Subcutaneous abdominal adipose tissue (tissue), 5 donors: ENCODE measurements around the gene TDRD1.

Experiments
- H3K27ac ChIP-seq: one replicate; pipeline ENCODE4 v1.7.0; 2013; ENCODE audit warnings: low read depth, mild to moderate bottlenecking, inconsistent platforms, low read length, moderate library complexity
- H3K27me3 ChIP-seq, 5 donors: one replicate each; pipeline ENCODE4 v1.7.0; 2013; ENCODE audit warnings: low read length in 5 of 5, inconsistent platforms in 1 of 5; ENCODE audit not compliant: control insufficient read depth in 5 of 5, insufficient read depth in 4 of 5
- H3K36me3 ChIP-seq, 5 donors: one replicate each; pipeline ENCODE4 v1.7.0; 2013; ENCODE audit warnings: low read length in 5 of 5; ENCODE audit not compliant: control insufficient read depth in 5 of 5, insufficient read depth in 5 of 5
- H3K4me1 ChIP-seq, 5 donors: one replicate each; pipeline ENCODE4 v1.7.0; 2013; ENCODE audit warnings: low read length in 5 of 5, mild to moderate bottlenecking in 3 of 5, moderate library complexity in 1 of 5; ENCODE audit not compliant: control insufficient read depth in 5 of 5, insufficient read depth in 5 of 5
- H3K4me3 ChIP-seq, 5 donors: one replicate each; pipeline ENCODE4 v1.7.0; 2013; ENCODE audit warnings: low read length in 5 of 5, low read depth in 1 of 5
- H3K9ac ChIP-seq, 5 donors: one replicate each; pipeline ENCODE4 v1.7.0; 2013; ENCODE audit warnings: low read length in 5 of 5, mild to moderate bottlenecking in 4 of 5, moderate library complexity in 3 of 5
- H3K9me3 ChIP-seq, 5 donors: one replicate each; pipeline ENCODE4 v1.7.0; 2013; ENCODE audit warnings: low read length in 5 of 5; ENCODE audit not compliant: control insufficient read depth in 5 of 5
- donor health status: healthy.
- donor health status: healthy.
- donor health status: healthy.
- donor health status: healthy.
- donor health status: healthy.

The TDRD1 gene

DNA sequence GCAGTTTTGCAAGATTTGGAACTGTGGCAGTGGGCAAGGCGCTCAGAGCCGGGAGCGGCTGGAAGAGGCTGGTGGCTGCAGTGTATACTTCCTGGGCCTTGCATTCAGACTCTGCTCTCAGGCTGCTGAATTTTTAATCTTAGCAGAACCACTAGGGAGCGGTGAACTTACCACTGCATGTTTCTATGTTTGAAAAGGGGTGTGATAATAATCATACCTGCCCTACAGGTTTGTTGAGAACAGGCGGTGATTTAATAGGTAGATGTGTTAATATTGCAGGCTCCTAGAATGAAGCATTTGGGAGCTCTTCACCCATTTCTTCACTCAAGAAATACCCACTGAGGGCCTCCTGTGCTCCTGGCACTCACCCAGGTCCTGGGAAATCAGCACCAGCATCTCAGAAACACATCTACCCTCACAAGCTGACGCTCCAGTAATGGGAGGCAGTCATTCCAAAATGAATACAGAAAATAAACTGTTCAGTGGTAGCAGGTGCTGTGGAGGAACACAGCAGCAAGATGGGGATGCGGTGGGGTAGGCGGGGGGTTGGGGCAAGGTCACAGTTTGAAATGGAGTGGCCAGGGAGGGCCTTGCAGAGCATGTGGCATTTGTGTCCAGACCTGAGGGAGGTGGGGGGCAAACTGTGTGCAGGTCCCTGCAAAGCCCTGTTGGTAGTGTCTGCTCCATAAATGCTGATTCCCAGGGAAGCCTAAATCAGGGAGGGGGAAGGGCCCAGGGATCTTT lies 100.9 kb downstream of the TDRD1 start:
- Histone ChIP-seq H3K27me3 (peaks cover 0 to 6% (median 3%) of the 10 kb centered on the region in 5 donors), H3K4me1 (peaks cover 0 to 2% (median 0%) of the 10 kb centered on the region in 5 donors), H3K27ac (no peak overlapping the region), H3K9ac (no peak overlapping the region), H3K9me3 (no peaks in the 10 kb centered on the region), H3K36me3 (no peaks in the 10 kb centered on the region), H3K4me3 (no peak overlapping the region)

DNA sequence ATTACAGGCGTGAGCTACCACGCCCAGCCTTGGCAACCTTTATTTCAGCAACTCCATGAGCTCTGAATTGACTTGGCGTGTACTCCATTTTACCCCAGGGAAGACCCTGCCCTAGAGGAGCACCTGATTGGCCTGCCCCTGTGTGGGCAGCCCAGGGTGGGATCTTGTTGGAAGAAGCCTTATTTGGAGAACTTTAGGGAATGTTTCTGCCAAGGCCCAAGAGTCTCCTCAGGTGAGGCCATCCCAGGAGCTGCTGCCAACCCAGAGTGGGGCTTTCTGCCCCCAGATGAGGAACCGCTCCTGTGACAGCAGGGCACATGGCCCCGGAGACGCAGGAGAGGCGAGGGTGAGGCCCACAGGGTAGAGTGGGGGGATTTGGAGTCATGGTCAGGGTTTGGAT lies 101.9 kb downstream of the TDRD1 start:
- peaks cover 0 to 6% (median 3%) of the 10 kb centered on the region in 5 donors for H3K27me3 ChIP-seq

GRCh38 chr10:114281461-114281860 lies 102.3 kb downstream of the TDRD1 start:
- H3K36me3 ChIP-seq, result no peaks in the 10 kb centered on the region
- no peak overlapping the region for H3K27ac ChIP-seq
- H3K4me1 ChIP-seq, result peaks cover 0 to 2% (median 0%) of the 10 kb centered on the region in 5 donors
- H3K9me3 ChIP-seq, result no peaks in the 10 kb centered on the region
- H3K9ac ChIP-seq, result no peak overlapping the region
- no peak overlapping the region for H3K4me3 ChIP-seq
- peaks cover 0 to 6% (median 3%) of the 10 kb centered on the region in 5 donors for H3K27me3 ChIP-seq

More for the DNA sequence above, 101.9 kb downstream of the TDRD1 start:
- Histone ChIP-seq H3K36me3 (no peaks in the 10 kb centered on the region), H3K4me3 (no peak overlapping the region), H3K9me3 (no peaks in the 10 kb centered on the region), H3K4me1 (peaks cover 0 to 2% (median 0%) of the 10 kb centered on the region in 5 donors), H3K27ac (no peak overlapping the region), H3K9ac (no peak overlapping the region)
